ENCODE data around the gene SLC25A21. TPM values are rescaled to one million over a fixed set of nuclear protein-coding genes. Genes with fewer than 3 reads are reported as not detected.

SLC25A21 gene
- polyA plus RNA-seq, 2 donors, result 0.53 to 0.74 TPM

GRCh38 chr14:37114559-37114958, 57.8 kb downstream of the SLC25A21 start:
- H3K4me1 ChIP-seq (ENCODE audit: control insufficient read depth in 2 of 2, insufficient read depth in 2 of 2, low read length in 1 of 2), result no peaks in the 10 kb centered on the region
- no peak overlapping the region for H3K4me3 ChIP-seq (ENCODE audit: low read depth in 1 of 2, low read length in 2 of 2)
- WGBS, 2 donors, result 70 to 87% methylated on average over 3 of the region's 3 CpGs
- no peaks in the 10 kb centered on the region for H3K36me3 ChIP-seq (ENCODE audit: control insufficient read depth in 2 of 2, insufficient read depth in 2 of 2, low read length in 1 of 2)
- no peaks in the 10 kb centered on the region for H3K9me3 ChIP-seq (ENCODE audit: control insufficient read depth in 2 of 2, insufficient read depth in 1 of 2, low read depth in 1 of 2, low read length in 1 of 2)
- no peaks in the 10 kb centered on the region for H3K27me3 ChIP-seq (ENCODE audit: control insufficient read depth in 1 of 2, insufficient read depth in 2 of 2, low read length in 2 of 2)
- no peak overlapping the region for H3K27ac ChIP-seq (ENCODE audit: low read depth in 2 of 2, low read length in 1 of 2)

GRCh38 chr14:37114002-37114401, 58.4 kb downstream of the SLC25A21 start:
- H3K9me3 ChIP-seq (ENCODE audit: control insufficient read depth in 2 of 2, insufficient read depth in 1 of 2, low read depth in 1 of 2, low read length in 1 of 2), result no peaks in the 10 kb centered on the region
- H3K36me3 ChIP-seq (ENCODE audit: control insufficient read depth in 2 of 2, insufficient read depth in 2 of 2, low read length in 1 of 2), result no peaks in the 10 kb centered on the region
- 47 to 58% methylated on average over 3 of the region's 3 CpGs for WGBS, 2 donors
- H3K4me1 ChIP-seq (ENCODE audit: control insufficient read depth in 2 of 2, insufficient read depth in 2 of 2, low read length in 1 of 2), result no peaks in the 10 kb centered on the region
- no peak overlapping the region for H3K4me3 ChIP-seq (ENCODE audit: low read depth in 1 of 2, low read length in 2 of 2)
- no peak overlapping the region for H3K27ac ChIP-seq (ENCODE audit: low read depth in 2 of 2, low read length in 1 of 2)
- H3K27me3 ChIP-seq (ENCODE audit: control insufficient read depth in 1 of 2, insufficient read depth in 2 of 2, low read length in 2 of 2), result no peaks in the 10 kb centered on the region

- no peak overlapping the region for H3K4me3 ChIP-seq (ENCODE audit: low read depth in 1 of 2, low read length in 2 of 2)
- WGBS, 2 donors, result 76 to 80% methylated on average over 2 of the region's 2 CpGs
- H3K9me3 ChIP-seq (ENCODE audit: control insufficient read depth in 2 of 2, insufficient read depth in 1 of 2, low read depth in 1 of 2, low read length in 1 of 2), result no peaks in the 10 kb centered on the region
Observed at GRCh38 chr14:37098132-37098531, 74.3 kb downstream of the SLC25A21 start.

GRCh38 chr14:37094502-37094901, 77.9 kb downstream of the SLC25A21 start:
- no peaks in the 10 kb centered on the region for H3K4me1 ChIP-seq (ENCODE audit: control insufficient read depth in 2 of 2, insufficient read depth in 2 of 2, low read length in 1 of 2)
- H3K27me3 ChIP-seq (ENCODE audit: control insufficient read depth in 1 of 2, insufficient read depth in 2 of 2, low read length in 2 of 2), result no peaks in the 10 kb centered on the region
- no peak overlapping the region for H3K4me3 ChIP-seq (ENCODE audit: low read depth in 1 of 2, low read length in 2 of 2)
- H3K9me3 ChIP-seq (ENCODE audit: control insufficient read depth in 2 of 2, insufficient read depth in 1 of 2, low read depth in 1 of 2, low read length in 1 of 2), result no peaks in the 10 kb centered on the region
- H3K27ac ChIP-seq (ENCODE audit: low read depth in 2 of 2, low read length in 1 of 2), result no peak overlapping the region
- no peaks in the 10 kb centered on the region for H3K36me3 ChIP-seq (ENCODE audit: control insufficient read depth in 2 of 2, insufficient read depth in 2 of 2, low read length in 1 of 2)
- WGBS, 2 donors, result 87% methylated on average over 2 of the region's 2 CpGs

More at GRCh38 chr14:37098132-37098531, 74.3 kb downstream of the SLC25A21 start:
- Histone ChIP-seq H3K27me3 (ENCODE audit: control insufficient read depth in 1 of 2, insufficient read depth in 2 of 2, low read length in 2 of 2) (no peaks in the 10 kb centered on the region), H3K4me1 (ENCODE audit: control insufficient read depth in 2 of 2, insufficient read depth in 2 of 2, low read length in 1 of 2) (no peaks in the 10 kb centered on the region), H3K36me3 (ENCODE audit: control insufficient read depth in 2 of 2, insufficient read depth in 2 of 2, low read length in 1 of 2) (no peaks in the 10 kb centered on the region), H3K27ac (ENCODE audit: low read depth in 2 of 2, low read length in 1 of 2) (no peak overlapping the region)

- Histone ChIP-seq H3K27me3 (ENCODE audit: control insufficient read depth in 1 of 2, insufficient read depth in 2 of 2, low read length in 2 of 2) (no peaks in the 10 kb centered on the region), H3K4me1 (ENCODE audit: control insufficient read depth in 2 of 2, insufficient read depth in 2 of 2, low read length in 1 of 2) (no peaks in the 10 kb centered on the region), H3K27ac (ENCODE audit: low read depth in 2 of 2, low read length in 1 of 2) (no peak overlapping the region), H3K9me3 (ENCODE audit: control insufficient read depth in 2 of 2, insufficient read depth in 1 of 2, low read depth in 1 of 2, low read length in 1 of 2) (no peaks in the 10 kb centered on the region), H3K4me3 (ENCODE audit: low read depth in 1 of 2, low read length in 2 of 2) (no peak overlapping the region), H3K36me3 (ENCODE audit: control insufficient read depth in 2 of 2, insufficient read depth in 2 of 2, low read length in 1 of 2) (no peaks in the 10 kb centered on the region)
- WGBS, 2 donors, result 62 to 66% methylated on average over 5 of the region's 5 CpGs
Observed at GRCh38 chr14:37093364-37093763, 79.0 kb downstream of the SLC25A21 start.

GRCh38 chr14:37091651-37092050, 80.8 kb downstream of the SLC25A21 start:
- WGBS, 2 donors, result 84 to 86% methylated on average over 3 of the region's 3 CpGs
- Histone ChIP-seq H3K4me3 (ENCODE audit: low read depth in 1 of 2, low read length in 2 of 2) (no peak overlapping the region), H3K36me3 (ENCODE audit: control insufficient read depth in 2 of 2, insufficient read depth in 2 of 2, low read length in 1 of 2) (no peaks in the 10 kb centered on the region), H3K27ac (ENCODE audit: low read depth in 2 of 2, low read length in 1 of 2) (no peak overlapping the region), H3K4me1 (ENCODE audit: control insufficient read depth in 2 of 2, insufficient read depth in 2 of 2, low read length in 1 of 2) (no peaks in the 10 kb centered on the region), H3K9me3 (ENCODE audit: control insufficient read depth in 2 of 2, insufficient read depth in 1 of 2, low read depth in 1 of 2, low read length in 1 of 2) (no peaks in the 10 kb centered on the region), H3K27me3 (ENCODE audit: control insufficient read depth in 1 of 2, insufficient read depth in 2 of 2, low read length in 2 of 2) (no peaks in the 10 kb centered on the region)

- no peak overlapping the region for H3K4me3 ChIP-seq (ENCODE audit: low read depth in 1 of 2, low read length in 2 of 2)
- no peaks in the 10 kb centered on the region for H3K9me3 ChIP-seq (ENCODE audit: control insufficient read depth in 2 of 2, insufficient read depth in 1 of 2, low read depth in 1 of 2, low read length in 1 of 2)
- no peaks in the 10 kb centered on the region for H3K4me1 ChIP-seq (ENCODE audit: control insufficient read depth in 2 of 2, insufficient read depth in 2 of 2, low read length in 1 of 2)
- no peaks in the 10 kb centered on the region for H3K36me3 ChIP-seq (ENCODE audit: control insufficient read depth in 2 of 2, insufficient read depth in 2 of 2, low read length in 1 of 2)
- 69 to 72% methylated on average over 6 of the region's 6 CpGs for WGBS, 2 donors
- no peaks in the 10 kb centered on the region for H3K27me3 ChIP-seq (ENCODE audit: control insufficient read depth in 1 of 2, insufficient read depth in 2 of 2, low read length in 2 of 2)
- no peak overlapping the region for H3K27ac ChIP-seq (ENCODE audit: low read depth in 2 of 2, low read length in 1 of 2)
Observed at GRCh38 chr14:37090026-37090425, 82.4 kb downstream of the SLC25A21 start.

GRCh38 chr14:37089410-37089809, 83.0 kb downstream of the SLC25A21 start:
- Histone ChIP-seq H3K4me3 (ENCODE audit: low read depth in 1 of 2, low read length in 2 of 2) (no peak overlapping the region), H3K9me3 (ENCODE audit: control insufficient read depth in 2 of 2, insufficient read depth in 1 of 2, low read depth in 1 of 2, low read length in 1 of 2) (no peaks in the 10 kb centered on the region), H3K4me1 (ENCODE audit: control insufficient read depth in 2 of 2, insufficient read depth in 2 of 2, low read length in 1 of 2) (no peaks in the 10 kb centered on the region), H3K36me3 (ENCODE audit: control insufficient read depth in 2 of 2, insufficient read depth in 2 of 2, low read length in 1 of 2) (no peaks in the 10 kb centered on the region), H3K27me3 (ENCODE audit: control insufficient read depth in 1 of 2, insufficient read depth in 2 of 2, low read length in 2 of 2) (no peaks in the 10 kb centered on the region), H3K27ac (ENCODE audit: low read depth in 2 of 2, low read length in 1 of 2) (no peak overlapping the region)
- 57 to 59% methylated on average over 3 of the region's 3 CpGs for WGBS, 2 donors

GRCh38 chr14:37088356-37089215, 83.8 kb downstream of the SLC25A21 start:
- Histone ChIP-seq H3K27ac (ENCODE audit: low read depth in 2 of 2, low read length in 1 of 2) (no peak overlapping the region), H3K36me3 (ENCODE audit: control insufficient read depth in 2 of 2, insufficient read depth in 2 of 2, low read length in 1 of 2) (no peaks in the 10 kb centered on the region), H3K4me1 (ENCODE audit: control insufficient read depth in 2 of 2, insufficient read depth in 2 of 2, low read length in 1 of 2) (no peaks in the 10 kb centered on the region), H3K4me3 (ENCODE audit: low read depth in 1 of 2, low read length in 2 of 2) (no peak overlapping the region), H3K27me3 (ENCODE audit: control insufficient read depth in 1 of 2, insufficient read depth in 2 of 2, low read length in 2 of 2) (no peaks in the 10 kb centered on the region), H3K9me3 (ENCODE audit: control insufficient read depth in 2 of 2, insufficient read depth in 1 of 2, low read depth in 1 of 2, low read length in 1 of 2) (no peaks in the 10 kb centered on the region)
- 56 to 65% methylated on average over 9 of the region's 9 CpGs for WGBS, 2 donors

GRCh38 chr14:37087520-37087919, 84.9 kb downstream of the SLC25A21 start:
- no peaks in the 10 kb centered on the region for H3K9me3 ChIP-seq (ENCODE audit: control insufficient read depth in 2 of 2, insufficient read depth in 1 of 2, low read depth in 1 of 2, low read length in 1 of 2)
- WGBS, 2 donors, result 87 to 95% methylated on average over 3 of the region's 3 CpGs
- no peaks in the 10 kb centered on the region for H3K36me3 ChIP-seq (ENCODE audit: control insufficient read depth in 2 of 2, insufficient read depth in 2 of 2, low read length in 1 of 2)
- H3K27ac ChIP-seq (ENCODE audit: low read depth in 2 of 2, low read length in 1 of 2), result no peak overlapping the region
- no peaks in the 10 kb centered on the region for H3K4me1 ChIP-seq (ENCODE audit: control insufficient read depth in 2 of 2, insufficient read depth in 2 of 2, low read length in 1 of 2)
- no peak overlapping the region for H3K4me3 ChIP-seq (ENCODE audit: low read depth in 1 of 2, low read length in 2 of 2)
- H3K27me3 ChIP-seq (ENCODE audit: control insufficient read depth in 1 of 2, insufficient read depth in 2 of 2, low read length in 2 of 2), result no peaks in the 10 kb centered on the region

All from esophagus (tissue), 2 donors.